Measurements from ENCODE around the gene DLEC1.

- TF ChIP-seq STAT1 (IDR thresholded peaks at IDR 0.05; ENCODE audit: unreplicated experiment) (no peak), EZH2 (IDR thresholded peaks at IDR 0.05; ENCODE audit: low read depth, unreplicated experiment) (no peak), POLR2AphosphoS5 (IDR thresholded peaks at IDR 0.05; ENCODE audit: low read depth) (no peak), JUNB (IDR thresholded peaks at IDR 0.05; ENCODE audit: unreplicated experiment) (no peak), CREB1 (CRISPR knock-in tag; IDR thresholded peaks at IDR 0.05; ENCODE audit: low read depth) (no peak), REST (IDR thresholded peaks at IDR 0.05; ENCODE audit: unreplicated experiment) (no peak), ZNF331 (CRISPR knock-in tag; IDR thresholded peaks at IDR 0.05; ENCODE audit: low read depth) (no peak)
- TF ChIP-seq, protein P1, sequence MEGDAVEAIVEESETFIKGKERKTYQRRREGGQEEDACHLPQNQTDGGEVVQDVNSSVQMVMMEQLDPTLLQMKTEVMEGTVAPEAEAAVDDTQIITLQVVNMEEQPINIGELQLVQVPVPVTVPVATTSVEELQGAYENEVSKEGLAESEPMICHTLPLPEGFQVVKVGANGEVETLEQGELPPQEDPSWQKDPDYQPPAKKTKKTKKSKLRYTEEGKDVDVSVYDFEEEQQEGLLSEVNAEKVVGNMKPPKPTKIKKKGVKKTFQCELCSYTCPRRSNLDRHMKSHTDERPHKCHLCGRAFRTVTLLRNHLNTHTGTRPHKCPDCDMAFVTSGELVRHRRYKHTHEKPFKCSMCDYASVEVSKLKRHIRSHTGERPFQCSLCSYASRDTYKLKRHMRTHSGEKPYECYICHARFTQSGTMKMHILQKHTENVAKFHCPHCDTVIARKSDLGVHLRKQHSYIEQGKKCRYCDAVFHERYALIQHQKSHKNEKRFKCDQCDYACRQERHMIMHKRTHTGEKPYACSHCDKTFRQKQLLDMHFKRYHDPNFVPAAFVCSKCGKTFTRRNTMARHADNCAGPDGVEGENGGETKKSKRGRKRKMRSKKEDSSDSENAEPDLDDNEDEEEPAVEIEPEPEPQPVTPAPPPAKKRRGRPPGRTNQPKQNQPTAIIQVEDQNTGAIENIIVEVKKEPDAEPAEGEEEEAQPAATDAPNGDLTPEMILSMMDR (conservative IDR thresholded peaks at IDR 0.05; ENCODE audit: low read depth in 2 of 2): no peak
Measured at GRCh38 chr3:37999836-38000235, 39.2 kb upstream of the DLEC1 start.

All from GM23338 (cell line).